Measurements from ENCODE around the gene FNBP1L. TPM values are rescaled to one million over a fixed set of nuclear protein-coding genes. Genes with fewer than 3 reads are reported as not detected.

FNBP1L gene
- total and polyA plus RNA-seq, 9 of the 15 experiments (the other 6 are each of a cell fraction or from before 2014, with no cell fraction given): 1.4 to 6.9 (median 5.9) TPM

- no peaks in the 10 kb centered on the region for H3K9me3 ChIP-seq (replicated peaks; ENCODE audit: control insufficient read depth, insufficient read depth, low read depth, low read length)
- peak in 1 of 4 experiments; percentile 11 for DNase-seq (ENCODE audit: extremely low read depth in 1 of 4, low spot score in 3 of 4)
- BruUV-seq (replicated peaks): no TSS peak
- H3K27me3 ChIP-seq (ENCODE audit: control insufficient read depth in 2 of 2, insufficient read depth in 2 of 2, low read length in 2 of 2): no peaks in the 10 kb centered on the region; a peak in 1 of 5 replicates
- no peak overlapping the region for H3K4me2 ChIP-seq (ENCODE audit: insufficient read depth, low read length)
- H4K20me1 ChIP-seq (replicated peaks; ENCODE audit: control insufficient read depth, insufficient read depth, low read length): no peaks in the 10 kb centered on the region
- H3K79me2 ChIP-seq (ENCODE audit: control insufficient read depth, insufficient read depth, low read length): no peaks in the 10 kb centered on the region
- H3K4me1 ChIP-seq (replicated peaks in 1 of 2; ENCODE audit: control insufficient read depth in 2 of 2, insufficient read depth in 2 of 2, low read length in 2 of 2): peaks cover 0 to 7% of the 10 kb centered on the region in 2 experiments; a peak in 2 of 5 replicates
- WGBS (ENCODE audit: insufficient coverage, low coverage, missing lambda C conversion rate): 59% methylated on average over 5 of the region's 5 CpGs
- in situ Hi-C loops (cut with MboI): no loop called here
- H2AFZ ChIP-seq (ENCODE audit: low read depth, low read length): no peak overlapping the region
- TF ChIP-seq MEF2D (tag; conservative IDR thresholded peaks at IDR 0.05; ENCODE audit: low read depth): no peak
- peak; percentile 27; the same call in 1 of the 2 replicates for TF ChIP-seq FOSL1 (tag; conservative IDR thresholded peaks at IDR 0.05)
- TF ChIP-seq TSC22D4 (tag; IDR thresholded peaks at IDR 0.05): no peak
- peak; percentile 36; the same call in 1 of the 2 replicates for TF ChIP-seq JUND (IDR thresholded peaks at IDR 0.05; ENCODE audit: borderline replicate concordance, low read depth, low read length)
- TF ChIP-seq JUND (tag; IDR thresholded peaks at IDR 0.05; ENCODE audit: borderline replicate concordance, low read depth, low read length): no peak
- TF ChIP-seq ZNF3 (CRISPR knock-in tag; IDR thresholded peaks at IDR 0.05): no peak
- no peak for TF ChIP-seq MTA3 (IDR thresholded peaks at IDR 0.05; ENCODE audit: borderline replicate concordance)
- TF ChIP-seq, protein P1, sequence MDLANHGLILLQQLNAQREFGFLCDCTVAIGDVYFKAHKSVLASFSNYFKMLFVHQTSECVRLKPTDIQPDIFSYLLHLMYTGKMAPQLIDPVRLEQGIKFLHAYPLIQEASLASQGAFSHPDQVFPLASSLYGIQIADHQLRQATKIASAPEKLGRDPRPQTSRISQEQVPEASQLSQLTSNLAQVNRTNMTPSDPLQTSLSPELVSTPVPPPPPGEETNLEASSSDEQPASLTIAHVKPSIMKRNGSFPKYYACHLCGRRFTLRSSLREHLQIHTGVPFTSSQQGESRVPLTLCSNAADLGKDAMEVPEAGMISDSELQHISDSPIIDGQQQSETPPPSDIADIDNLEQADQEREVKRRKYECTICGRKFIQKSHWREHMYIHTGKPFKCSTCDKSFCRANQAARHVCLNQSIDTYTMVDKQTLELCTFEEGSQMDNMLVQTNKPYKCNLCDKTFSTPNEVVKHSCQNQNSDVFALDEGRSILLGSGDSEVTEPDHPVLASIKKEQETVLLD (IDR thresholded peaks at IDR 0.05): no peak
- H3K9ac ChIP-seq (ENCODE audit: insufficient read depth in 1 of 2, low read depth in 2 of 2, low read length in 2 of 2): peak overlapping the region in 1 of 2 experiments; percentile 23; a peak in 1 of 4 replicates
- no peaks in the 10 kb centered on the region for H3K36me3 ChIP-seq (ENCODE audit: control insufficient read depth, insufficient read depth, low read length)
- H3K9me1 ChIP-seq (ENCODE audit: control insufficient read depth, insufficient read depth, low read length): no peaks in the 10 kb centered on the region
- ChIA-PET POLR2A (interaction anchor here (1.1 kb wide), 2 partner anchors 11 to 19 kb away, joined by 3 to 5 read pairs; no protein-coding TSS in a partner anchor), CTCF (ENCODE audit: low intra/inter-chr PET ratio) (no interaction called here)
- peak; percentile 77 for FAIRE-seq
- H3K4me3 ChIP-seq: no peak overlapping the region
- no peak overlapping the region for H3K27ac ChIP-seq (ENCODE audit: extremely low read depth, low read depth, low read length)
- 0 out of 3 replicates have a peak, but pooled peaks have one; percentile 33 for ATAC-seq
- intact Hi-C loops (cut with micrococcal nuclease): no loop called here
Measured at GRCh38 chr1:93579891-93580290, 132.0 kb downstream of the FNBP1L start.
